A549 (cell line): ENCODE data around the gene NCOA7. TPM values are rescaled to one million over a fixed set of nuclear protein-coding genes. Genes with fewer than 3 reads are reported as not detected.
A peak's percentile ranks its signal among the peaks of the same experiment; 100 is the strongest.

ENCODE experiments used
- ATAC-seq, 2 experiments: fragments of 200-7000 bp in 1 of 2; fragments of >200 bp in 1 of 2; cut with Nextera tagmentation in 1 of 2; cut with Tn5 transposase in 1 of 2; 3 replicates each; pipeline versions ENCODE4 v1.8.0 to v1.9.1; 2018 to 2020; ENCODE audit warnings: mild to moderate bottlenecking in 1 of 2, moderate library complexity in 1 of 2
- CTCF ChIA-PET: fragments of 300-600 bp; sonication (Branson Sonifier 250); formaldehyde crosslinking; extraction: SDS; loops from one replicate; lab custom pipeline; 2021; ENCODE audit warnings: antibody characterized with exemption, inconsistent platforms; lab: Yijun Ruan, JAX
- POLR2A ChIA-PET: fragments of 350-600 bp; formaldehyde crosslinking; extraction: SDS; loops from one replicate; lab custom pipeline; 2021; ENCODE audit warnings: antibody characterized with exemption, inconsistent platforms; lab: Yijun Ruan, JAX
- DNase-seq, 2 experiments: peaks; one replicate each; pipeline versions ENCODE4 v3.0.0 to v3.0.0-alpha.2; 2011 to 2016; ENCODE audit warnings: low read depth in 1 of 2, low spot score in 1 of 2
- FAIRE-seq: peaks from 2 replicates; lab custom pipeline; 2011; peaks lifted over from hg19 to GRCh38; lab: Jason Lieb, UNC
- H3K27ac ChIP-seq, 2 experiments: fragments of >200 bp; sonication (Bioruptor Twin); formaldehyde crosslinking; 3 replicates each; pipeline ENCODE4 v1.5.1; 2016 to 2017
- H3K4me1 ChIP-seq: fragments of >200 bp; sonication (Bioruptor Twin); formaldehyde crosslinking; 3 replicates; pipeline ENCODE4 v1.6.1; 2016
- H3K4me2 ChIP-seq: fragments of >200 bp; sonication (Bioruptor Twin); formaldehyde crosslinking; 3 replicates; pipeline ENCODE4 v1.6.1; 2016
- H3K4me3 ChIP-seq: fragments of >200 bp; sonication (Bioruptor Twin); formaldehyde crosslinking; 3 replicates; pipeline ENCODE4 v1.5.1; 2016
- H3K9me3 ChIP-seq: fragments of >200 bp; sonication (Bioruptor Twin); formaldehyde crosslinking; 3 replicates; pipeline ENCODE4 v1.6.1; 2016
- CBX2 ChIP-seq: fragments of 200-600 bp; sonication (generic); IDR thresholded peaks from 2 replicates; pipeline ENCODE4 v1.6.1; 2016; ENCODE audit warnings: low read depth, mild to moderate bottlenecking, borderline replicate concordance
- CEBPB ChIP-seq, 2 experiments: fragments of >200 bp in 1 of 2; sonication (Bioruptor Twin) in 1 of 2; formaldehyde crosslinking in 1 of 2; IDR thresholded peaks; 2 replicates each; pipeline ENCODE4 v1.6.1; 2012 to 2016
- CTCF ChIP-seq: fragments of >200 bp; sonication (Bioruptor Twin); formaldehyde crosslinking; IDR thresholded peaks from 3 replicates; pipeline ENCODE4 v1.5.1; 2016
- EHMT2 ChIP-seq: fragments of 200-600 bp; sonication (generic); IDR thresholded peaks from 2 replicates; pipeline ENCODE4 v1.6.1; 2016; ENCODE audit warnings: antibody characterized with exemption, low read depth, mild to moderate bottlenecking, moderate library complexity
- EP300 ChIP-seq, 2 experiments: fragments of >200 bp; sonication (Bioruptor Twin); formaldehyde crosslinking; IDR thresholded peaks; 2 replicates in 1 of 2; 3 replicates in 1 of 2; pipeline ENCODE4 v1.6.1; 2016 to 2017
- FOSL2 ChIP-seq, 2 experiments: fragments of 450-650 bp in 1 of 2; fragments of >200 bp in 1 of 2; sonication (Bioruptor Twin) in 1 of 2; formaldehyde crosslinking; IDR thresholded peaks; 2 replicates each; pipeline versions ENCODE4 v1.5.0 to v1.6.1; 2016 to 2020; ENCODE audit warnings: mild to moderate bottlenecking in 1 of 2, moderate library complexity in 1 of 2
- GATA3 ChIP-seq: IDR thresholded peaks from 2 replicates; pipeline ENCODE4 v1.6.1; 2012; ENCODE audit warnings: borderline replicate concordance
- HEYL ChIP-seq: fragments of 250-450 bp; sonication (Bioruptor Pico); IDR thresholded peaks from 2 replicates; pipeline ENCODE4 v1.8.0; 2021; ENCODE audit warnings: mild to moderate bottlenecking, moderate library complexity
- HMGXB4 ChIP-seq: fragments of 250-450 bp; sonication (Bioruptor Pico); IDR thresholded peaks from 2 replicates; pipeline ENCODE4 v1.5.0; 2021; ENCODE audit warnings: mild to moderate bottlenecking, moderate library complexity, borderline replicate concordance
- HOXA7 ChIP-seq: fragments of 250-450 bp; sonication (Bioruptor Pico); IDR thresholded peaks from 2 replicates; pipeline ENCODE4 v1.5.0; 2020; ENCODE audit warnings: mild to moderate bottlenecking, moderate library complexity
- JUN ChIP-seq, 2 experiments: fragments of >200 bp; sonication (Bioruptor Twin); formaldehyde crosslinking; IDR thresholded peaks; 2 replicates in 1 of 2; 3 replicates in 1 of 2; pipeline ENCODE4 v1.6.1; 2016 to 2017
- JUNB ChIP-seq: fragments of >200 bp; sonication (Bioruptor Twin); formaldehyde crosslinking; IDR thresholded peaks from 2 replicates; pipeline ENCODE4 v1.6.1; 2016
- KDM1A ChIP-seq: fragments of 200-600 bp; sonication (generic); IDR thresholded peaks from 2 replicates; pipeline ENCODE4 v1.6.1; 2016; ENCODE audit warnings: low read depth, mild to moderate bottlenecking
- MAFK ChIP-seq: fragments of 450-650 bp; IDR thresholded peaks from 2 replicates; pipeline ENCODE4 v1.6.1; 2014; ENCODE audit not compliant: partially characterized antibody
- MAX ChIP-seq: IDR thresholded peaks from 2 replicates; pipeline ENCODE4 v1.6.1; 2012
- MYC ChIP-seq: IDR thresholded peaks from 2 replicates; pipeline ENCODE4 v1.6.1; 2012; ENCODE audit warnings: mild to moderate bottlenecking, inconsistent platforms, low read length, improper control_type of control experiment, borderline replicate concordance
- NR3C1 ChIP-seq: fragments of >200 bp; sonication (Bioruptor Twin); formaldehyde crosslinking; IDR thresholded peaks from 3 replicates; pipeline ENCODE4 v1.6.1; 2017
- POLR2AphosphoS2 ChIP-seq: conservative IDR thresholded peaks from 2 replicates; pipeline ENCODE4 v1.6.1; 2012; ENCODE audit warnings: low read length, improper control_type of control experiment, inconsistent platforms
- RAD21 ChIP-seq, 2 experiments: fragments of >200 bp in 1 of 2; sonication (Bioruptor Twin) in 1 of 2; formaldehyde crosslinking in 1 of 2; IDR thresholded peaks in 1 of 2; conservative IDR thresholded peaks in 1 of 2; 2 replicates in 1 of 2; 3 replicates in 1 of 2; pipeline ENCODE4 v1.6.1; 2012 to 2018; ENCODE audit warnings: inconsistent platforms in 1 of 2
- REST ChIP-seq: fragments of 200-600 bp; sonication (generic); IDR thresholded peaks from 2 replicates; pipeline ENCODE4 v1.6.1; 2016; ENCODE audit warnings: antibody characterized with exemption, mild to moderate bottlenecking, moderate library complexity
- RFX5 ChIP-seq: fragments of 450-650 bp; IDR thresholded peaks from 2 replicates; pipeline ENCODE4 v1.7.1; 2014; ENCODE audit warnings: antibody characterized with exemption, mild to moderate bottlenecking, moderate library complexity
- SREBF2 ChIP-seq: fragments of 450-650 bp; IDR thresholded peaks from 2 replicates; pipeline ENCODE4 v1.6.1; 2014; ENCODE audit warnings: mild to moderate bottlenecking, moderate library complexity
- TFCP2L1 ChIP-seq: fragments of 250-450 bp; sonication (Bioruptor Pico); IDR thresholded peaks from 2 replicates; pipeline ENCODE4 v1.5.0; 2021; ENCODE audit warnings: mild to moderate bottlenecking
- ZSCAN20 ChIP-seq: fragments of 250-450 bp; sonication (Bioruptor Pico); IDR thresholded peaks from 2 replicates; pipeline ENCODE4 v1.8.0; 2022; ENCODE audit warnings: mild to moderate bottlenecking, moderate library complexity
- WGBS: methylation state at CpG from one replicate; pipeline ENCODE4 v1.1.6; 2017; ENCODE audit errors: missing lambda C conversion rate; 5-methylcytosine and 5-hydroxymethylcytosine counted together
- polyA plus RNA-seq, 4 experiments: library from polyadenylated mRNA; depleted of rRNA in 3 of 4; stranded (reverse); fragments of >200 nt; fragmentation: RNase III in 1 of 4; extraction: RNeasy Plus Mini Kit Qiagen cat#74134 plus additional on column Dnase treatment in 1 of 4; gene quantifications; 2 replicates in 3 of 4; 3 replicates in 1 of 4; pipeline ENCODE4 v1.2.3, GENCODE V29; 2011 to 2017

NCOA7 gene
- polyA plus RNA-seq, 2 of the 4 experiments (the other 2 are of a cell fraction): 66.4 to 195 TPM

- Histone ChIP-seq H3K4me3 (no peak overlapping the region), H3K4me1 (peaks cover 96% of the 10 kb centered on the region), H3K4me2 (peak overlapping the region; percentile 68), H3K27ac (peak overlapping the region; percentile 93 to 98), H3K9me3 (no peaks in the 10 kb centered on the region)
- FAIRE-seq (no peak), DNase-seq (no peak), ATAC-seq (no peak)
- WGBS: 12% methylated on average over 1 of the region's 1 CpG
- ChIA-PET POLR2A (interaction anchor here (1.3 kb wide), 1 partner anchor 164 kb away, joined by 5 read pairs; no protein-coding TSS in a partner anchor), CTCF (interaction anchor here (1.3 to 5.8 kb wide), 4 partner anchors 8 to 21 kb away, joined by 3 to 43 read pairs (median 10); partner anchors contain the start of gene HINT3)
- TF ChIP-seq HMGXB4: no peak
- 0 out of 5 replicates have a peak, but pooled peaks of 1 of the 2 experiments have one; percentile 1 for TF ChIP-seq RAD21 (conservative IDR thresholded peaks at IDR 0.05 in 1 of 2, IDR thresholded peaks at IDR 0.05 in 1 of 2)
- peak in 1 of 2 experiments; percentile 7; a peak in 1 of 5 replicates for TF ChIP-seq JUN (IDR thresholded peaks at IDR 0.05)
- no peak for TF ChIP-seq POLR2AphosphoS2
Measured at GRCh38 chr6:125944896-125945295, 154.1 kb downstream of the NCOA7 start.

GRCh38 chr6:125945378-125946141 is 154.8 kb downstream of the NCOA7 start:
- Histone ChIP-seq H3K4me3 (no peak overlapping the region), H3K4me1 (peaks cover 96% of the 10 kb centered on the region), H3K27ac (peak overlapping the region; percentile 93 to 98), H3K9me3 (no peaks in the 10 kb centered on the region), H3K4me2 (peak overlapping the region; percentile 68)
- TF ChIP-seq NR3C1 (no peak), GATA3 (peak; percentile 60; the same call in 1 of the 2 replicates), TFCP2L1 (CRISPR knock-in tag) (0 out of 2 replicates have a peak, but pooled peaks have one; percentile 21), CTCF (no peak), ZSCAN20 (CRISPR knock-in tag) (0 out of 2 replicates have a peak, but pooled peaks have one; percentile 21), HOXA7 (CRISPR knock-in tag) (0 out of 2 replicates have a peak, but pooled peaks have one; percentile 6), EP300 (IDR thresholded peaks at IDR 0.05) (no peak), MAX (0 out of 2 replicates have a peak, but pooled peaks have one; percentile 11), SREBF2 (no peak), FOSL2 (IDR thresholded peaks at IDR 0.05) (no peak), FOSL2 (CRISPR knock-in tag; IDR thresholded peaks at IDR 0.05) (peak; percentile 50; the same call in 1 of the 2 replicates), EHMT2 (no peak), JUNB (peak; percentile 35; the same call in 1 of the 2 replicates), HMGXB4 (no peak), HEYL (CRISPR knock-in tag) (0 out of 2 replicates have a peak, but pooled peaks have one; percentile 42), KDM1A (no peak), CEBPB (IDR thresholded peaks at IDR 0.05) (peak; percentile 34 to 85; a peak in 2 of 4 replicates), MYC (no peak), MAFK (peak; percentile 42), RAD21 (conservative IDR thresholded peaks at IDR 0.05 in 1 of 2, IDR thresholded peaks at IDR 0.05 in 1 of 2) (no peak), CBX2 (no peak), REST (no peak), RFX5 (no peak)
- 0% methylated on average over 1 of the region's 1 CpG for WGBS
- POLR2A ChIA-PET: interaction anchor here (0.7 to 3.0 kb wide), 8 partner anchors 11 to 165 kb away, joined by 3 to 20 read pairs (median 5); partner anchors contain the start of genes HINT3 and TRMT11
- DNase-seq (peak in 1 of 2 experiments; percentile 70), FAIRE-seq (no peak), ATAC-seq (no peak; a peak in 1 of 6 replicates)
- CTCF ChIA-PET: interaction anchor here (1.0 to 5.8 kb wide), 6 partner anchors 10 to 155 kb away, joined by 3 to 43 read pairs (median 6); partner anchors contain the start of genes HINT3 and NCOA7
